ENCODE results near the gene TAF1C.

TAF1C gene

DNA sequence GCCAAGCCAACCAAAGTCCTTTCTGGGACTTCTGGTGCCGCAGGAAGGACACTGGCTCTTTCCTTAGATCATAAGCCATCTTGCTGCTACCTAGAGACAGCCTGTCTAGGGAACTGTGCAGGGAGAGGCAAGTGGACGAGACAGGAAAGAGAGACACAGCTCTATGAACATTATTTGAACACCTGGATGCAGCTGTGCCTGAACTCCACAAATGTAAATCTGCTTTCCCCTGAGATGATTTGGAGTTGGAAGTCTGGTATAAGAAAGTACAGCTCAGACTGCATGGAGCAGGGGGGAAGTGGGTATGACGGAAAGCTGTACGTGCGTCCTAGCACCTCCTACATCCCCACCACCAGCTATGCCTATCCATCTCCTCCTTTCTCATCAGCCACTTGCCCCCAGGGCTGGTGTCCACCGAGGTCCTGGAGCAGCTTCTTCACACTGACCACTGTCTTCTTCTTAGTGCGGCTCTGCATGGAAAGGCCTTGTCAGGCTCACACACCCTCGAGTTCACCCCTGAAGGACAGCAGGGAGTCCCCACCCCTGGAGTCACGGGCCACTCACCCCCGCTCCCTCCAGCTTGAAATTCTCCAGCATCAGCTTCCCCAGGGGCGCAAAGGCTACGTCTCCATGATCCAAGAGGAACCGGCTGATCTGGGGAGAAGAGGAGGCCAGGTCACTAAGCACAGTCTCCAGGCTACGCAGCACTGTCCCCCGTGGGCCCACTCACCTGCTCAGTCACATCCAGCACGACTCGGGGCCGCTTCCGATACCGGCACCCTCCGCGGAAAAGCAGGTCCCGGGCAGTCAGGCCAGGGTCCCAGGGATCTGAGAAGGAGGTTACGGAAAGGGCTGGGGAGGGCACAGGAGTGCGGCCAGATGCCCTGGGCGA is 3.9 kb downstream of the TAF1C start:
- no peak for DNase-seq

DNA sequence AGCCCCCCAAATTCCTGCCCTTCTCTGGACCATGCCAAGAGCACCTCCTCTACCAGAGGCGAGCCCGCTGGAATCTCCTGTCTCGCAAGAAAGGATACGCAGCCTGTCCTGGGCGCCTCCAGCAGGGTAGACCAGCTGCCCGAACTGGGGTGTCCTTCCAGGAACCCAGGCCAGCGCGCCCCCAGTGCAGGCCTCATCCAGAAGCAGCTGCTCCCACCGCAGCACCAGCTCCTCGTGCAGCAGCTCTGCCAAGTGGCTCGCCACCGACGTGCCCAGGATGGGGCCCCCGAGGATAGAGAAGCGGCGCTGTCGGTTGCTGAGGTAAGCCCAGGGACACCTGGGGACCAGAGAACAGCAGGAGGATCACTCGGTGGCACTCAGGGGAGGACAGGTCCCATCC is 4.8 kb downstream of the TAF1C start:
- no peak for DNase-seq

DNA sequence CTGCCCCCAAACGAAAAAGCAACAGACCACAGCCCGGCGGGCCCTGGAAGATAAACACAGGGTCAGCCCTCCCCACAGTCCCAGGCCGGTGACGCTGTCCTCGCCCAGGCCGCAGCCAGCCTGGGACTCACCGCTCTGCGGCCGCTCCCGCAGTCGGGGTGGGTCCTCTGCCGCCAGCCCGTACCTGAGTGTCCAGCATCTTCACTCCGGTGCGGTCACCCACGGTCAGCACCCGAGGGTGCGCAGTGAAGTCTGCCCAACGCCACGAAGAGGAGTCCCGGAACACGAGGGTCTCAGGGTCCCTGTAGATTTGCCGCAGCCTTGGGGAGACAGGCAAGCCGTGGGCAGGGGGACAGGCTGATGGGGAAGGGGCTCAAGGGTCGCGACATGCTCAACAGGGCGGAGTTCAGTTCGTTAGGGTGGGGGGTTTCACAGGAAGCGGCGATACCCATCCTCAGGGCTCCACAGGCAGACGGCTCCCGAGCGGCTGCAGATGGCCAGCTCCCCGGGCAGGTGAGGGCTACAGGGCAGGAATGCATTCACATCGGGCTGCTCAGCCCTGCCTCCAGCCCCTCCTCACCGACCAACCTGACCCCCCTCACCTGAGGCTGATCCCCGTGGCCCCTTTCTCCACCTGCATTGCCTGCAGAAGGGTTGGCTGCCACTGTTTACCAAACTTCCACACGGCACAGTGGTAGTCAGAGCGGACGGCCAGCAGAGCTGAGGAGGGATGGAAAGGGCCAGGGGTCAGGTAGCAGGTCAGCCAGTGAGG is 5.5 kb downstream of the TAF1C start:
- DNase-seq = no peak

DNA sequence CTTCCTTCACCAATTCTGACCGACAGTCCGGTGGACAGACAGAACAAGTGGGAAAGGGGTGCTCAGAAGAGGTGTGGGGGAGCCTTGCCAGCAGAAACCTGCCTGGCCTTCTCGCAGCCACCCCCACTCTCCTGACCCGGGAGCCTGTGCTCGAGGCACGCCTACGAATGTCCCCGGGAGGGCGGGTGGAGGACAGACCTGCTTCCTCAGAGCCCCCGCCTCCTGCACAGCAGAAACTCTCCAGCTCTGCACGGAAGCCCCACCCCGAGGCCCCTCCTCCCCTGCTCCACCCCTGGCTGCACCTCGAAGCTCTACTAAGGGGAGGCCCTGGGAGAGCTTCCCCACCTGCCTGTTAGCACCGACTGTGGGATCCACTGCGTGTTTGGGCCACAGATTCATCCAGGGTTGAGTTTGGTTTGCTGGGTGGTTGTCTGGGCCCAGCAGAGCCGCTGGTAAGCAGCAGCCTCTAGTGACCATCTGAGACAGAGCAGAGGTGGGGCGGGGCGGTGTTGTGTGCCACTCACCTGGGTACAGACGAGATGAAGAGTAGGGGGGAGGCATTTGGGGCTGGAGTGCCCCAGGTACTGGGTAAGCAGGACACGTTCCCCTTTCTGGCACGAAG is 6.2 kb downstream of the TAF1C start:
- no peak for DNase-seq

DNA sequence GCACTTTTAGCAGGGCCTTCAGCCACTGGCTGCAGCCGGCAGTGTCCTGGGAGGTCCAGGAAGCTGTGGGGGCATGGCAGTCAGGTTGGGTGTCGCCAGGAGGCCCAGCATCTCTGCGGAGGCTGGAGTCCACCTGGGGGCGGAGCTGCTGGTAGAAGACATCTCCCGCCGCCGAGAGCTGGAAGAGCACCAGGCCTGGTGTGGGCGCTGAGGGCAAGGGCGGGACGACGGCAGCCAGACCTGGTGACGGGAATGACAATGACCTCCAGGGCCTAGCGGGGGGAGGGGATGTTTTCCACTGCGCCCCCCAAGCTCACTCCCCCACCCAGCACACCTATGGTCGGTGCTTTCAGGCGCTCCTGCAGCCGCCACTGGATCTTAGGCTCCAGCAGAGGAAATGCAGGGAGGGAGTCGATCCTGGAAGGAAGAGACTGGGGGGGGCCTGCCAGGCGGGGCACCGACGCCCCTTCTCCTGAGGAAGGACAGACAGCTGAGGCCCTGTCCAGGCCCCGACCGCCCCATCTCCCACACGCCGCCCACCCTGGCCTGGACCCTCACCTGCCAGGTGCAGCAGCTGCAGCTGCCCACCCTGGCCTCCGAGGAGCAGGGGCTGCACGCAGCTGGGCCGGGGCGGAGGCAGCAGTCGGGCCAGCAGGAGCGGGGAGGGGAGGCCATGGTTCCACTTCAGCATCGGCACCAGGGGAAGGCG is 7.1 kb downstream of the TAF1C start:
- no peak for DNase-seq

DNA sequence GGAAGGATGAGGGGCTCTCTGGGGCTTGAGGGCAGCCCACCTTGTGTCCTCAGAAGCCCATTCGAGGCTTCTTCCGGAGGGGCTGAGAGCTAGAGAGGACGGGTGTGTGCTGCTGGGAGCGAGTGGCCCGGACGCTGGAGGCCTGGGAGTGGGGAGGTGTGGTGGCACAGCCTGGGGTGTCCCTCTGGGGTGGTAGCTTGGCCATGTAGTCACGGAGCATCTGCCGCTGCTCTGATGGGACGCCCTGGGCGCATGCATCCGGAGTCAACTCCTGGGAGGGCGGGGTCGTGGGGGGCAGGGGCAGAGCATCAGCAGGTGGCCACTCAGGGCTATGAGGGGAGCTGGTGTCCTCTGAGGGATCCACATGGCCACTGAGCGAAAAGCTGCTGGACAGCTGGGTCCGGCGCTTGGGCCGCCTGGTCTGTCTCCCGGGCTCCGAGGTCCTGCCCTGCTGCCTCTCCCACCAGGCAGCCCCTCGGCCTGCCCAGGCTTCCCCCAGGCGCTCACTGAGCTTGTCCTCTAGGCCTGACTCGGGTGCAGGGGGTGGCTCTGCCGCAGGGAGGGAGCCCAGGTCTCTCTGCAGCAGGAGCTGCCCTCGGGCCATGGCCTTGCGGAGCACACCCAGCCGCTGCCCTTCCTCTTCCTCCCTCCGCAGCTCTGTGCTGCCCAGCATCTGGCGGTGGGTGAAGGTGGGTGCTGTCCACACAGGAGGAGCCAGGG is 7.8 kb downstream of the TAF1C start:
- DNase-seq = no peak

DNA sequence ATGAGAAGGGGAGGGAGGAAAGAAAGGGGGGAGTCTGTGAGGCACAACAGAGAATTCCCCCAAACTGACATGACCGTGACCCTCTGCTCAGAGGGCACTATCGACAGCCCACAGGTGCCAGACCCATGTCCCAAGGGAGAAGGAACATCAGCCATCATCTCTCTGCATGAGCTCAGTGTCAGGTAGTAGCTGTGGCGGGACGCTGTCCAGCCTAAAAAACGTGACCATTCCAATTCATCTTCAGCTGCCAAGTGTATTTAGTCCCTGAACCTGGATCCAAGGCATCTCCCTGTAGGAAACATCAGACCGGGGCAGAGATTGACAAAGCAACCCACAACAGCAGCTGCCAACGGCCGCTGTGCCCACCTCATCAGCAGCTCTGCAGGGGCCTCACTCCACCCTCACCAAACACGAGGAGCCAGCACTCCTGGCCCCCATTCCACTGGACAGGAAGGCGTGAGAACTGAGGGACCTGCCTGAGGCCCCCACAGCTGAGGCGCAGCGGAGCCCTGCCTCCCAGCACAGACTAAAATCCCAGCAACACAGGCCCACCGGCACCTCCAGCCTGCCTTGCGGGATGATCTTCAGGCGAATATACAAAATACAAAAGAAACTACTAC is 8.6 kb downstream of the TAF1C start:
- no peak for DNase-seq

DNA sequence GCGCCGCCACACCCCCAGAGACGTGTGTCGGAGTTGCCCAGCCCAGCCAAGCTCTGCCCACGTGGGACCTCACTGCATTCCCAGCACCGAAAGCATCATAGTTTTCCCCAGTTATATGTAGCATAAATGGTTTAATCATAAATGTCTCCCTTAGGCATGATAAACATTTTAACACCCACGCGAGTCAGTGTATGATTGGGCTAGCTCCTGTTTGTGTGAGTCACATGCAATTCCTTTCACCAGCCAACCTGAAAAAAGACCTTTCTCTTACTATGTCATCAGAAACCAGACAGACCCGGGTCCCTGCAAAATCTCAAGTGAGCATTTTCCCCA is 9.2 kb downstream of the TAF1C start:
- no peak for DNase-seq

DNA sequence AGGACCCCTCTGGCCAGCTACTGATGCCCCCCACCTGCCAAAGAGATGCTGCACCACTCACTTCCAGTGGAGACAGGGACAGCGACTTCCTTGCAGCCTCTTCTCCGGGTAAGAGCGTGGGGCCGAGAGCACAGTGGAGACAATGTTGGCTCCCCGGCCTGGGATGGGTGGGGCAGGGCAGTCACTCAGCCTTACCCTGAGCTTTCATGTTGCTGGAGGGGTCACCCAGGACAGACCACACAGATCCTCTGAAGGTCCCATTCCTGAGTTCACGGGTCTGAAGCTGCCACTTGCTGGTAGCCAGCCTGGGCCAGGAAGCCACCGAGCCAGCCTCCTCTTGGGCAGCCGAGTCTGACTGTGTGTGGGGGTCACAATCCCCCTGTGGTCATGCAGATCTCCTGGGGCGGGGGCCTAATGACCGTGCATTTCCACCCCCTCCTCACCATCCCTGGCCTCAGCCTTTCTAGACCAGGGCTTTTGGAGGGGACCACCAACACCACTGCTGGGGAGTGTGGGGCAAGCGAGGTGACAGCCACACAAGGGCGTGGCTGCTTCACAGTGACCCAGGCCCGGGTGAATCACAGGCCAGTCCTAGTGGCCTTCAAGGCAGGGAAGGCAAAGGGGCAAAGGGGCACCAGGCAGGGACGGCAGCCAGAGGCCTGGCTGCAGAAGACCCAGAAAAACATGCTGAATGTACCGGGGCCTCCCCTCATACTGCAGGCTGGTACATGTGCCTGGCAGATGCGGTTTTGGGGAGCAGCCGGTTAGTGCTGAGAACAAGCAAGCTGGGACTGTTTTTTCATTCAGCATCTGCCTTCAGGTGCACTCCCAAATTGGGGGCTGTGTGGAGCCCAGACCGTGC is 10.4 kb downstream of the TAF1C start:
- DNase-seq = no peak

DNA sequence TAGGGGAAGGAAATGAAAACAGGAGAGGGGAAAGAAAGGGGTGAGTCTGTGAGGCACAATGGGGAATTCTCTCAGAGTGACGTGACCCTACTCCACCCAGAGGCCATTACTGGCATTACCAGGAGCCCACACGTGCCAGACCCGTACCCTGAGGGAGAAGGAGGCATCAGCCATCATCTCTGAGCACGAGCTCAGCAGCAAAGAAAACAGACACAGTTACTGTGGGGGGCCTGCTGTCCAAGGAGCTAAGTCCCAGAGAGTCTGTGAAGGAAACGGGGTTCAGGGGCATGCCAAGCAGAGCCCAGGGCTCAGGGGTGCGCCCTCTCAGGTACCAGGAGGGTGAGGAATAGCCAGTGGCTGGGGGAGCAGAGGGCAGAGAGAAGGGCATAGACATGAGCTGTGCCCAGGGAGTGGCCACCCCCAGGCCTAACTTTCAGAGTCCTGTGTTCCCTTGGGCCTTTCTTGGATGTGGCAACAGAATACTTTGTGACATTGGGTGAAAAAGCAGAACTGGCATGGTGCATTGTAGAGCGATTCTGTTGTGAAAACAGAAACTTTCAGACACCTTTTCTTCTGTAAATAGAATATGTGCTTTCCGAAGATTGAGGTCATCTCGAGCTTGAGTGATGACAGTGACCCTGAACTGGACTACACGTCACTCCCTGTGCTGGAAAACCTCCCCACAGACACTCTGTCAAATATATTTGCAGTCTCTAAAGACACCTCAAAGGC is 11.3 kb downstream of the TAF1C start:
- no peak for DNase-seq

DNA sequence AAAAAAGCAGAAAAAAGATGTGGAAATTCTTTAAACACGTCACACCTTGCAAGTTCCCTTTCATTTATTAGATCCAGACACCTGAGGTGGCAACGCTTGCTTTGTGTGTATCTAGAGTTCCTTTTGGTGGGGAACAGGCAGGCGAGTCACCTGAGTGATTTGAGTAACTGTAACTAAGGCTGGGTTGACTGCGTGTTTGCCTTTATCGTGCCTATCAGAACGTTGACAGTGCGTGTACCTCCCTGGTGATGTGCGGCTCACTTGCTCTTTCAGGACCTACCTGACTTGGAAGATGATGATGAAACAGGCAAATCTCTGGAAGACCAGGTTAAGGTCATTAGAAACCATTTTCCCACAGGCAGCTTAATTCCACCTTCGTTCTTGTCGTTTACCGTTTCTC is 12.5 kb downstream of the TAF1C start:
- no peak for DNase-seq

DNA sequence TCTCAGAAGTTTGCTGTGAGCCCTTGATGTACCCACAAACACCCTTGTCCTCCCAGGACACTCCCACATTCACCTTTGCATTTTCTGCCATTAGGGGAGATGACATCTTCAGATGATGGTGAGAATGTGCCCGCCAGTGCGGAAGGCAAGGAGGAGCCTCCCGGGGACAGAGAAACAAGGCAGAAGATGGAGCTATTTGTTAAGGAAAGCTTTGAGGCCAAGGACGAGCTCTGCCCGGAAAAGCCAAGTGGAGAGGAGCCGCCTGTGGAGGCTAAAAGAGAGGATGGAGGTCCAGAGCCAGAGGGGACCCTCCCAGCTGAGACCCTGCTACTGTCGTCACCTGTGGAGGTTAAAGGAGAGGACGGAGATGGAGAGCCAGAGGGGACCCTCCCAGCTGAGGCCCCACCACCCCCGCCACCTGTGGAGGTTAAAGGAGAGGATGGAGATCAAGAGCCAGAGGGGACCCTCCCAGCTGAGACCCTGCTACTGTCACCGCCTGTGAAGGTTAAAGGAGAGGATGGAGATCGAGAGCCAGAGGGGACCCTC is 17.0 kb downstream of the TAF1C start:
- no peak for DNase-seq

DNA sequence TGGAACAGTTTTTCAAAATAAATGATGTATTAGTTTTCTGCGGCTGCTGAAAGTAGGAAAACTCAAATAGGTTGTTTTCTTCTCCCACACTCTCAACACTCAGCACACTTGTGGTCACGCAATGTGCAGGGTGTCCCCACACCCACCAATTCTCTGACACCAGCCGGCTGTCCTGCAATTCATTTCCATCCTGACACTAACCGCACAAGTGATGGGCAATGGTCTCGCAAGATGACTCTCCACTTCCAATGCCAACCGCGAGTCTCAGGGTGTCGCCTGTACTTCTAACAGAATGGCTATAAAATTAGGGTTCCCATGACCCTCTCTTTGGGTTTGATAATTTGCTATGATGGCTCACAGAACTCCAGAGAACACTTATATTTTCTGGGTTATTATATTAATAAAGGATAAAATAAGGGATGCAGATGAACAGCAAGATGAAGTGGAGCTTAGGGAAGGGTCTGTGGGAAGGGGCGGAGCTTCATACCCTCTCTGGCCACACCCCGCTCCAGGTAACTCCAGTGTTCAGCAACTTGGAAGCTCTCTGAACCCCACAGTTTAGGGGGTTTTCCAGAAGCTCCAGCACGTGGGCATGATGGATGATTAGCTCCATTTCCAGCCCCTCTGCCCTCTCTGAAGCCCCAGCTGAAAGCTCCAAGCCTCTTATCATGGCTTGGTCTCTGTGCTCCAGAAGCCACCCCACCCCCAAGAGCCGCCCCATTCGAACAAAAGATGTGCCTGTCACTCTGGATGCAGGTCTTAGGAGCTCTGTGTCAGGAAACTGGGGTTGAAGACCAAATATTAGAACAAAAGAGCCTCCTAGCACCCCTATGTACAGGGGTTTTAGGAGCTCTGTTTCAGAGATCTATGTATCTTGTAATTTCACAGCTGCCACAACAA is 19.8 kb downstream of the TAF1C start:
- DNase-seq = no peak

DNA sequence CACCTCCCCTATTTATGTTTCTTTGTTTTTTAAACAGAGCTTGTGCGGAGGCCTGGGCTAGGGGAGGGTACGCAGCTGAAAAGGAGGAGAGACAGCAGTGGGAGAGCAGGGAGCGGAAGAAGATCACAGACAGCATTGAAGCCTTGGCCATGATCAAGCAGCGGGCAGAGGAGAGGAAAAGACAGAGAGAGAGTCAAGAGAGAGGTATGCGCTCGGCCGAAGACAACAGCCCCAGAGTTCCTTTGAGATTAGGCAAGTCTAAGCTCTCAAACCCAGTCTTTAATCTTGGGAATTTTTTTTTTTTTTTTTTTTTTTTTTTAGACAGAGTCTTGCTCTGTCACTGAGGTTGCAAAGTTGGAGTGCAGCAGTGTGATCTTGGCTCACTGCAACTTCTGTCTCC is 21.1 kb downstream of the TAF1C start:
- no peak for DNase-seq

DNA sequence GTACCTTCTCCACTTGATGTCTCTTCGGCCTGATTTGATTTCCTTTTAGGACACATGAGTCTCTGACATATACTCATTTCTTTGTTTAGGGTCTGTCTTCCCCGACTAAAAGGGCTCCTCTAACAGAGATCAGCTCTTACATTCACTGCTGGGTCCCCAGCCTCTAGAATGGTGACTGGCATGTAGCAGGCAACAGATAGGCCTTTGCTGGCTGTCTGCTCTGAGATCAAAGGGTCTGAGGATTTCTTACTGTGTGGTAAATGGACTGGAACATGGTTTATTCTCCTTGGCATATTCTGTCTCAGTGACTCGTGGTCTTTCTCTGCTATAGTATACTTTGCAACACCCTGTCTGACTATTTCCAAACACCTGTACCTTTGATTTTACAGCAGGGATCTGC is 25.1 kb downstream of the TAF1C start:
- DNase-seq = no peak

DNA sequence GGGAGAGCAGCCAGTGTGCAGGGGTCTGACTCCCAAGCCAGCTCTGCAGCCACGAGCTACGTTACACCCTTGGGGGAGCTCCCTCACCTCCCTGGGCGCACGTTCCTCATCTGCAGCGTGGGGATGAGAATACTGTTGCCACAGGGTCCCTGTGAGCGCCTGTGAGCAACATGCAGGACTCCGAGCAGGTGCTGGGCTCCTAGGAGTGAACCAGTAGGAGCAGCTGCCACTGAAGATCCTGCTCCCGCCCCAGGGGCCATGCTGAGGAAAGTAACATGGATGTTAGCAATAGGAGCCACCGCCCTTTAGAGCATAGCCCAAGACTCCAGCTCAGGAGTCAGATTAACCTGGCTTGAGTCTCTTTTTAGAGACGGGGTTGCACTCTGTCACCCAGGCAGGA is 25.8 kb downstream of the TAF1C start:
- no peak for DNase-seq

DNA sequence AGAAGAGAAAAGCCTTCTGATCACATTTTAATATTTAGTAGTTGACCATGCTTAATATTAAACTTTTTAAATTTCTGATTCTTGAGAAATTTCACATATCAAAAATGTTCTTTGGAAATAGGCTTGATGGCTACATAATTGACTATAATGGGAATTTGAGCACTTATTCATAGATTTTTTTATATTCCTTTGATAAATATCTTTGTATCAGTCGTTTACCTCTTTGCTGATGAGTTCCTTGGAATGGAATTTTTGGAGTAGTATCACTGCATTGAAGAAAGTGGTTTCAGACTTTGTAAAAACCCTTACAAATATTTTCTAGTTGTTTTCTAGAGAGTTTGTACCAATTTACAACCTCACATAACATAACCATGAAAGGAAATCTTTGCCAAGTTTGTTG is 27.1 kb downstream of the TAF1C start:
- no peak for DNase-seq

DNA sequence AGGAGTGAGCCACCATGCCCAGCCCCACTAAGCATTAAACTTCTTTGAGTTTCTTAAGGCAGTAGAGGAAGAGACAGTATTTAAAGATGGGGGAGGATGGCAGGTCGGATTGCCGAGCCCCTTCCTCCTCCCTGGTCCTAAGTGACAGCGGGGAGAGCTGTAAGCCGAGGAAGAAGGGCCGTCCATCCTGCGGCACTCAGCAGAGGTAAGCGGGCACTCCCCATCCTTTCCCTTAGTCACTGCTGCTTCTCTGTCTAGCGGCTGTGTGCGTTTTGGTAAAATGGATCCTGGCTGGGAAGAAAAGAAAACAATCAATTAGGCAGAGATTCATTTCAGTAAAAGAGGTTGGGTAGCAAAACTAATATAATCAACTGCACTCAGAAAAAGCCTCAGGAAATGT is 27.9 kb downstream of the TAF1C start:
- DNase-seq = no peak

DNA sequence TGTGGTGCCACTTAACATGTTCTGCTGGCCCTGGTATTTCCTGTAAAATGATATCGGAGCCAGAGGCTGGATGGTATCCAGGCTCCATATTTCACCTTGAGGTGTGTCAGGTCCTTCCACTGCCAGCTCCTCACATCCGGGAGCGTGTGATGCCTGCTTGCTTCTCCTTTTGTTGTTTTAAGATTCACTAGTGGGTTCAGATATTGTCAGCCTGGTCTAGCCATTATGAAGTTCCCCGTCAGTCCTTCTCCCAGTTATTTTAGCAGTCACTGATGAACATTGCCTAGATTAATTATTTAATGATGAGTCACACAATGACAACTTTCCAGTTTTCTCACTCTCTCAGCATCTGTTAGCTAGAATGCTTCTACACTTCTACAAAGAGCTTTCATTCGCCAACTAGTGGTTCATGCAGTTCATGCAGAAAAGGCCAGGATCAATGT is 30.5 kb downstream of the TAF1C start:
- no peak for DNase-seq

Data from right hindlimb (tissue), 1 donor.